Muscle of arm (tissue), 14 donors: Measurements from ENCODE around the gene KDM1A. TPM values are rescaled to one million over a fixed set of nuclear protein-coding genes. Genes with fewer than 3 reads are reported as not detected.
"Not testable (repeated sequence)": the region's sequence is repeated elsewhere in the genome, so short reads cannot be mapped to it uniquely, and the experiment has no call there.

ENCODE experiments used
- DNase-seq: peaks from one replicate; pipeline ENCODE4 v3.0.0-alpha.2; 2013
- long read RNA-seq, 11 donors: transcript quantifications; one replicate each; lab custom pipeline, GENCODE V29; 2026
- polyA plus RNA-seq, 12 donors: library from polyadenylated mRNA; unstranded; fragments of 120-200 nt; gene quantifications; one replicate each; pipeline ENCODE4 v1.2.1, GENCODE V29; 2013; ENCODE audit not compliant: insufficient read length in 12 of 12

KDM1A gene
- polyA plus RNA-seq, result 10 to 100 TPM in 11 of 12 donors, not detected in 1; 64.1 to 95.9 (median 71.8) TPM
- long read RNA-seq, donor 1, transcript KDM1A-206 (1 exons, 2,810 nt), result major isoform, 31 of 85 reads
- long read RNA-seq, donor 1, partial matches to known transcripts, result 49 of 85 reads
- long read RNA-seq, donor 1, other reads (novel, unspliced or antisense), result 0 of 85 reads
- long read RNA-seq, donor 2, transcript KDM1A-206 (1 exons, 2,810 nt), result major isoform, 12 of 39 reads
- long read RNA-seq, donor 2, transcript KDM1A-201 (19 exons, 3,033 nt), result minor isoform, 11 of 39 reads
- long read RNA-seq, donor 2, partial matches to known transcripts, result 5 of 39 reads
- long read RNA-seq, donor 2, other reads (novel, unspliced or antisense), result 9 of 39 reads
- long read RNA-seq, donor 3, transcript KDM1A-206 (1 exons, 2,810 nt), result major isoform, 9 of 19 reads
- long read RNA-seq, donor 3, partial matches to known transcripts, result 8 of 19 reads
- long read RNA-seq, donor 3, other reads (novel, unspliced or antisense), result 0 of 19 reads
- long read RNA-seq, donor 4, transcript KDM1A-206 (1 exons, 2,810 nt), result major isoform, 6 of 9 reads
- long read RNA-seq, donor 4, partial matches to known transcripts, result 0 of 9 reads
- long read RNA-seq, donor 4, other reads (novel, unspliced or antisense), result 0 of 9 reads
- long read RNA-seq, donor 5, transcript KDM1A-206 (1 exons, 2,810 nt), result major isoform, 18 of 82 reads
- long read RNA-seq, donor 5, transcript KDM1A-201 (19 exons, 3,033 nt), result minor isoform, 13 of 82 reads
- long read RNA-seq, donor 5, partial matches to known transcripts, result 37 of 82 reads
- long read RNA-seq, donor 5, other reads (novel, unspliced or antisense), result 14 of 82 reads
- long read RNA-seq, donor 6, transcript KDM1A-206 (1 exons, 2,810 nt), result major isoform, 7 of 15 reads
- long read RNA-seq, donor 6, partial matches to known transcripts, result 5 of 15 reads
- long read RNA-seq, donor 6, other reads (novel, unspliced or antisense), result 0 of 15 reads
- long read RNA-seq, donor 7, partial matches to known transcripts, result 5 of 10 reads
- long read RNA-seq, donor 7, other reads (novel, unspliced or antisense), result 0 of 10 reads
- long read RNA-seq, donor 8, transcript KDM1A-201 (19 exons, 3,033 nt), result major isoform, 11 of 61 reads
- long read RNA-seq, donor 8, transcript KDM1A-206 (1 exons, 2,810 nt), result major isoform, 11 of 61 reads
- long read RNA-seq, donor 8, partial matches to known transcripts, result 32 of 61 reads
- long read RNA-seq, donor 8, other reads (novel, unspliced or antisense), result 7 of 61 reads
- long read RNA-seq, donor 9, transcript KDM1A-206 (1 exons, 2,810 nt), result major isoform, 6 of 14 reads
- long read RNA-seq, donor 9, partial matches to known transcripts, result 6 of 14 reads
- long read RNA-seq, donor 9, other reads (novel, unspliced or antisense), result 0 of 14 reads
- long read RNA-seq, donor 10, transcript KDM1A-206 (1 exons, 2,810 nt), result major isoform, 12 of 45 reads
- long read RNA-seq, donor 10, partial matches to known transcripts, result 30 of 45 reads
- long read RNA-seq, donor 10, other reads (novel, unspliced or antisense), result 0 of 45 reads
- long read RNA-seq, donor 11, transcript KDM1A-206 (1 exons, 2,810 nt), result major isoform, 12 of 32 reads
- long read RNA-seq, donor 11, transcript KDM1A-201 (19 exons, 3,033 nt), result minor isoform, 5 of 32 reads
- long read RNA-seq, donor 11, partial matches to known transcripts, result 15 of 32 reads
- long read RNA-seq, donor 11, other reads (novel, unspliced or antisense), result 0 of 32 reads

DNA sequence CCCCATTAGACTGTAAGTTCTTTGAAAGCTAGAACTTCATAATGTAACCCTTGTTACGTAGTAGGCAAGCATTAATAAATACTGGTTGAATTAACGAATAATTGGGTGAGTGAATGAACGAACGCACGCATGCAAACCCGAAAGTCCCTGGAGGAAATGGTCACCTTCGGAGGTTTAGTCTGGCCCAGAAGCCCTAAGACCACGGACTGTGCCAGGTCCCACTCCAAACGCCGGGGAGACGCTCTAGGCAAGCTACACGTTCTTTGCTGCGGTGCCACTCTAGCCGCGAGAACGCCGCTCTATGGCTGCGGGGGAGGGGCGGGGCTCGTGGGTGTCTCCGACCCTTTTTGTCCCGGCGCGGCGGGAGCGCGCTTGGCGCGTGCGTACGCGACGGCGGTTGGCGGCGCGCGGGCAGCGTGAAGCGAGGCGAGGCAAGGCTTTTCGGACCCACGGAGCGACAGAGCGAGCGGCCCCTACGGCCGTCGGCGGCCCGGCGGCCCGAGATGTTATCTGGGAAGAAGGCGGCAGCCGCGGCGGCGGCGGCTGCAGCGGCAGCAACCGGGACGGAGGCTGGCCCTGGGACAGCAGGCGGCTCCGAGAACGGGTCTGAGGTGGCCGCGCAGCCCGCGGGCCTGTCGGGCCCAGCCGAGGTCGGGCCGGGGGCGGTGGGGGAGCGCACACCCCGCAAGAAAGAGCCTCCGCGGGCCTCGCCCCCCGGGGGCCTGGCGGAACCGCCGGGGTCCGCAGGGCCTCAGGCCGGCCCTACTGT is at the start of gene KDM1A:
Gene KDM1A (plus strand): TSS at position 375 of the 769 bp plus-strand sequence. CDS start 129 bp downstream, at position 504.
- peak; percentile 96 for DNase-seq

DNA sequence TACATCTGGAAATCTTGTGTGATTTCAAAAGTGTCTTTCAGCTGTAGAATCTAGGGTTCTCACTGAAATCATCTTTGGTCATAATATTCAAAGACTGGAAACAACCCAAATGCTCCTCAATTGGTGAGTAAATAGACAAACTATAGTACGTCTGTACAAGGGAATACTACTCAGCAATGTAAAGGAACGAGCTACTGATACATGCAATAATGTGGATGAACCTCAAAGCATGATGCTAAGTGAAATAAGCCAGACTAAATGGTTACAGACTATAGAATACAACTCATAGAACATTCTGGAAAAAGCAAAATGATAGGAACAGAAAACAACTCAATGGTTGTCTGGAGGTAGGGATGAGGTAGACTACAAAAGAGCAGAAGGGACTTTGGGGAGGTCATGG is 49.2 kb upstream of the KDM1A start:
- no peak for DNase-seq

DNA sequence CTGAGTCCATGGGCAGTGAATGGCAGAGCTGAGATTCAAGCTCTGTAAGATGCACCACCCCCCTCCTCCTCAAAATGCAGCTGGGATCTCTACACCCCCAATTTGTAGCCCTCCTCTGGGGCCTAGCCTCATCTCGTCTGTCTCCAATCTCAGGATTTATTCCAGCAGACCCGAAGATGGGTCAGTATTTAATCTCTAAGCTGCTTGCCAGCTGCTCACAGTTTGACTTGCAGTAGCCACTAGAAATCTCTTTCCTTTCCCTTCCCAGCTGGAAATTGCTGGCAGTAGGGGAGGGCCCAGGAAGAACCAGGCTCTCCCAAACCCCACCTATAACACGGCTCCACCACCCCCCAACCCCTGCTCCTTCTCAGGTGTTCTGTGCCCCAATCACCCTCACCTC is 48.1 kb upstream of the KDM1A start:
- DNase-seq, result no peak

DNA sequence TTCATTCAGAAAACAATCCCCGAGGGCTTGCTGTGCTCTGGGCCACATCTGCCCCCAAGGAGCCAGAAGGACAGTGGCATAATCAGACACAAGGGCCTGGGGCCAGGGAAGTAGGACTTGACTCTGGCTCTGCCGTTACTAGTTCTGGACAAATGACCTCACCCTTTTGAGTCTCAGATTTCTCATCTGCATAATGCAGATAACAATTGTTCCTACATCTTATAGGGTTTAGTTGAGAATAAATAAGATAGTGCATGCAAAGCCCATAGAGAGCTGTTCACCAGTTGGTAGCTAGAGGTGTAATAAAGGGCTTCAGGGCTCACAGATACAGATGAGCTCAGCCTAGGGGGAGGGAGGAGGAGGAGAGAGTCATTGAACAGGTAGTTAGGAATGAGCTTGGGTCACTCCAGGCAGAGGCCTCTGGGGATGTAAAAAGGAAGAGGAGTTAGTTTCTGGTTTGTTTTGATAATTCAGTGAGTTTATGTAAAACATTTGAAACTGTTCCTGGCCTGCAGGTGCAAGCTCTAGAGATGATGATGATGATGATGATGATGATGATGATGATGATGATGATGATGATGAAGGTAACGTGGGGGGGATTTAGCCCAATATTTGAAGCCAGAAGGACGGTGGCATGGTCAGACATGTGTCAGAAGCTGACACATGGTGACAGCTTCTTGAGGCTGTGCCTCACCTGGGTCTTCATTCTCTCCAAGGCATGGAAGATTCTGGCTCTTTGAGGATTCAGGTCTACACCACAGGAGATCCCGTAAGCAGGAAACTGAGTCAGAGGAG is 47.5 kb upstream of the KDM1A start:
- DNase-seq, result no peak

DNA sequence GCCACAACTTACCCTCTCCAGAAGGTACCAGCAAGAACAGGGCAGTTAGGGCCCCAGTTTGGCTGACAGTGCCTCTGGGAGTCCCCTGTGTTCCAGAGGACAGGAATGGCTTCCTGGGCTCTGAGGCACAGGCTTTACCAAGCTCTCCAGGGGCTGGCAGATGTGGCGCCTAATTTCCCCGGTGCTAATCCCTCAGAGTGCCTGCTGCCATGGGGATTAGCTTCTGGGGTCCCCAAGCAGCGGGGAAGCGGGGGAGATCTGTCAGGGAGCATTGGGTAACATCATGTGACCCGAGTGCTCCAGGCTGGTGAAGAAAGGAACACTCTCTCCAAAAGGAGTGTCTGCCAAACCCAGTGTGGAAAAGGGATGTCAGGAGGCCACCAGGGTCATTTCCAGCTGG is 46.5 kb upstream of the KDM1A start, which contains the start of gene LACTBL1:
Gene LACTBL1 (minus strand): TSS at position 107 of the 400 bp plus-strand sequence. CDS start 550 bp downstream, outside the sequence.
- DNase-seq, result no peak

DNA sequence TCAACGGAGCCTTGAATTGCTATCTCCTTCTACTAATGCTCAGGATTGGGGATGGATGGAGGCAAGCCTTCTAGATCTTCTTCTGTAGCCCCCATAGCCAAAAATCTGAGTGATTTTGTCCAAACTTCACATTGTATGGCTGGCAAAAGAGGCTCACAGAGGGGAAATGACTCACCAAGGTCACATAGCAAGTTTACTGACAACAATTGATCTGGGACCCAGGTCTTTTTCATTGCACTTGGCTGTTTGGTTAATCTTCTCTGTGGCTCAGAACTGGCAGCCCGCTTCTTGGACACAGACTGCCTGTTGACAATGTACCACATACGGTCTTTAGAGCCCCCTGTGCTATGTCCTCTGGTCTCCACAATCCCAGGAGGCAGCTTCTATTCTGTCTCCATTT is 43.6 kb upstream of the KDM1A start:
- DNase-seq, result no peak

DNA sequence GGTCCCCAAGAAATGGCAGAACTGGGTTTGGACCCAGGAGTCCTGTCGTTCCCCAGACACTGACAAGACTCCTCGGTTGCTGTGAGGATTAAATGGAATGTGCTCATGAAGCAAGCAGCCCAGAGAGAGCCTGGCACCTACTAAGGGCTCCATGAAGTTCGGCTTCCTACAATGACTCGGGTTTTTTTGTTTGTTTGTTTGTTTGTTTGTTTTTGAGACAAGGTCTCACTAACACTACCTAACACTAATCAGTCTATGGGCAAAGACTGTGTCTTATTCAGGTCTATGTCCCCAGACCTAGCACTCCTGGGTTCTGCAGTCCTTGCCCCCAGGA is 43.2 kb upstream of the KDM1A start:
- no peak for DNase-seq

DNA sequence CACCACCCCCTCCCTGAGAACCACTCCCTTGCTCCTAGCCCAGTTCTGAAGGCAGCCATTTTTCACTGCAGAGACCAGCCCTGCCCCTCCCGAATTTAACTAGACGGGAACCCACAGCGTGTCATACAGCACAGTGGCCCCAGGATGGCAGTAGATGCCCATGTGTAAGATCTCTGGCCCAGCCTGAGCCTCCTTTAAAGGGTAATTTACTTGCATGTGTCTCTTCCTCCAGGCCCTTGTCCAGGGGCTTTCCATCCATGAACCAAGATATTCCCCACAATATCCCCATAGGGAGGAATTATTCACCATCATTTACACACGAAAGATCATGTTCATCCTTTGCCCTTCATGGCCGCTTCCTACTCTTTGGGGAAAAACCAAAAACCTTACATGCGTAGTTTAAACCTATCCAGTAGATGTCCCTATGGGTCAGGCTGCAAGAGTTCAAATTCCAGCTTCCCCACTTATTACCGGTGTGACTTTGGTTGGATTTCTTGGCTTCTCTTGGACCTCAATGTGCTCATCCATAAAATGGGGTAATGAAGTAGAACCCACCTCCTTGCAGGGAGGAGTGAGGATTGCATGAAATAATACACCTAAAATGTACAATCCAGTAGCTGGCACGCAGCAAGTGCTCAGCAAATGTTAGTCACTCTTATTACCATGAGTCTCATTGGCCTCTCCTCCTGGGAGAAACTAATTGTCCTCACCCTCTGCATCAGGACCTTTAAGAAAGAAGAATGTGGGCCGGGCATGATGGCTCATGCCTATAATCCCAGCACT is 42.6 kb upstream of the KDM1A start:
- peak; percentile 38 for DNase-seq

DNA sequence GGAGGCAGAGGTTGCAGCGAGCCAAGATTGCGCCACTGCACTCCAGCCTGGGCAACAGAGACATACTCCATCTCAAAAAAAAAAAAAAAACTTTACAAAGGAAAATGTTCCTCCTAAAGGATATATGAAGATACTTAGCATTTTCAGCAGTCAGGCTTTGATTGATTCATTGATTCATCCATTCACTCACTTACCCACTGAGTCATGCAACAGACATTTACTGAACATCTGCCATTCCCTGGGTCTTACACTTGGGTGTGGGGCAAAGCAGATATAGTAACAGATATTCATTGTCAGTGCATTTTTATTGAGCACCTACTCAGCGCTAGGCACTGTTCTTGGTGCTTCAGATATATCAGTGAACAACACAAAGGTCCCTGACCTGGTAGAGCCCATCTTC is 41.0 kb upstream of the KDM1A start:
- no peak for DNase-seq

DNA sequence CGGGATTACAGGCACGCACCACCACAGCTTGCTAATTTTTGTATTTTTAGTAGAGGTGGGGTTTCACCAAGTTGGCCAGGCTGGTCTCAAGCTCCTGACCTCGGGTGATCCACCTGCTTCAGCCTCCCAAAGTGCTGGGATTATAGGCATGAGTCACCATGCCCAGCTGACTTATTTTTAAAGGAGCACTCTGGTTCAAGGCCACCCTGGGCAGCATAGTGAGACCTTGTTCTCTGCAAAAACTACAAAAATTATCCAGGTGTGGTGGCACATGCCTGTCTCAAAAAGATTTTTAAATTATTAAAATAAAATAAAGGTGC is 38.8 kb upstream of the KDM1A start:
- DNase-seq, result not testable (repeated sequence)

DNA sequence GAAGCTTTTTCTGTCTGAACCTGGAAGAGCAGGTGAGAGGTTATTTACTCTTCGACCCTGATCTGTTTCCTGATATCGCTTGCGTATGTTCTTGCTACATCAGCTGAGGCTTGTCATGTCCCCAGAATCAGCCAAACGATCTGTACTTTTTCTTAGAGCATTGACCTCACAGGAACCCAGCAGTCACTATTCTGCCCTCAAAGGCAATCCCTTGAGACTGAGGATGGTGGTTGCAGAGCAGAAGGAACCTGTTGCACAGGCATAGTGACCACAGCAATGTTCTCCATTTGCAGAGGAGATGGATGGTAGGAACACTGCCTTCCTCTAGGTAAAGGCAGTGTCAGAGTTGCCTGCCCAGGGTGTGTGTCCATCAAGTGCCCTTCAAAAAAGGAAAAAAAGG is 35.3 kb upstream of the KDM1A start:
- DNase-seq, result no peak

DNA sequence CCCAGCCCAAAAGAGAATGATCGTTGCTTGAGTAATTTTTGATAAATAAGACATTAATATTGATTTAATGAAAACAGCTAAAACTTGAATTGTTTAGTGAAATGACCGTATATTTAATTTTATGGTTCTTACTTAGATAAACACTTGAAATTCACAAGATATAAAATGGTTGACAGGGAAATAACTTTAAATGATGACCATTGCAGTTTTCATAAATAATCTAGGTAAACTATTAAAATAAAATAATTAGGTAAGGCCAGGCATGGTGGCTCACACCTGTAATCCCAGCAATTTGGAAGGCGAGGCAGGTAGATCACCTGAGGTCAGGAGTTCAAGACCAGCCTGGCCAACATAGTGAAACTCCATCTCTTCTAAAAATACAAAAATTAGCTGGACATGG is 26.9 kb upstream of the KDM1A start:
- DNase-seq, result not testable (repeated sequence)

DNA sequence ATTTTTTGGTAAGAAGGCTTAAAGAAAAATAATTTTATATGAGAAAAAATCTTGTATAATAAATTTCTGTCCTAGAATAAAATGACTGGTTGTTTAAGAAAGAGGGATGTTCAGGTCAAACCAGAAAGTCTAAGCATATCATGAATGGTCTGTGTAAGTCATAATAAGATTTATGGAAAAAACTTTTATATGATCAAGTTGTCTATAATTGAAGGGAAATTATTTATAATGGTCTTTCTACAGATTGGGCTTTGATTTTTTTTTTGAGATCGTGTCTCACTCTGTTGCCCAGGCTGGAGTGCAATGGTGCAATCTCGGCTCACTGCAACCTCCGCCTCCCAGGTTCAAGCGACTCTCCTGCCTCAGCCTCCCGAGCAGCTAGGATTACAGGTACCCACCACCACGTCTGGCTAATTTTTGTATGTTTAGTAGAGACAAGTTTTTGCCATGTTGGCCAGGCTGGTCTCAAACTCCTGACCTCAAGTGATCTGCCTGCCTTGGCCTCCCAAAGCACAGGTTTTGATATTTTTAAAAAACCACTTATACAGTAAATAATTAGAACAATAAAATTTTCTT is 26.0 kb upstream of the KDM1A start:
- not testable (repeated sequence) for DNase-seq

DNA sequence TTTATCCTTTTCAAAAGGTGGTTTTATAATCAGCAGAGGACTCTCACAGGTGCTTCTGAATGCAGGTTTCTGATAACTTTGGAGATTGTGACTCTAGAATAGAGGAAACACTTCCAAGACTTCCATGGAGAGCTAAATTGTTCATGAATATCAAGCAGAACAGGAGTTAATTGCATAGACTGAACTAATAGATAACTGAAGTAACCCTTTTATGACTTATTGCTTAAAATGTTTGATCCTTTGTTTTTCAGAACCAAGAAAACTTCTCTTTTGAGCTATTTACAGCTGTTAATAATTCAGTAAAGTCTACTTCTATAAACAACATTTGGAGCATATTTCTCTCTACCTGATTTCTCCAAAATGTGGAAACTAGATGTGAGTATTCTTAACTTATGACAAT is 23.5 kb upstream of the KDM1A start:
- no peak for DNase-seq

DNA sequence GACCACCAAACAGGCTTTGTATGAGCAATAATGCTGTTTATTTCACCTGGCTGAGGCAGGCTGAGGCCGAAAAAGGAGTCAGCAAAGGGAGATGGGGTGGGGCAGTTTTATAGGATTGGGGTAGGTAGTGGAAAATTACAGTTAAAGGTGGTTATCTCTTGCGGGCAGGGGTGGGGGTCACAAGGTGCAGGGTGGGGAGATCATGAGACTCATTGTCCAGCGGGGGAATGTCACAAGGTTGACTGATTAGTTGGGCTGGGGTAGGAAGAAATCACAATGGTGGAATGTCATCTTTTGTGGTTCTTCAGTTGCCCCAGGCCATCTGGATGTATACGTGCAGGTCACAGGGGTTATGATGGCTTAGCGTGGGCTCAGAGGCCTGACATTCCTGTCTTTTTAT is 21.7 kb upstream of the KDM1A start:
- not testable (repeated sequence) for DNase-seq

DNA sequence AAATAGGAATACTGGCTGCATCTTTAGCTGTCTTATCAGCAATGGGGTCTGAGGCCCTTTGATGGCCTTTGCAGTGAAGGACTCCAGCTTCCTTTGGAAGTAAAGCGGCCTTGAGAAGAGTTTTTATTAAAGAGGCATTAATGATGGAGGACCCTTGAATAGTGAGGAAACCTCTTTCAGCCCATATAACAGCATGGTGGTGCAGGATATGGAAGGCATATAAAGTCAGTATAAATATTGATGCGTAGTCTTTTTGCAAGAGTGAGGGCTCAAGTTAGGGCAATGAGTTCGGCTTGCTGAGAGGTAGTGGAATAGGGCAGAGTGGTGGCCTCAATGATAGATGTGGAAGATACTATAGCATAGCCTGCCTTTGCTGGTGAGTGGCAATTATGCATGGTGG is 19.1 kb upstream of the KDM1A start:
- not testable (repeated sequence) for DNase-seq

DNA sequence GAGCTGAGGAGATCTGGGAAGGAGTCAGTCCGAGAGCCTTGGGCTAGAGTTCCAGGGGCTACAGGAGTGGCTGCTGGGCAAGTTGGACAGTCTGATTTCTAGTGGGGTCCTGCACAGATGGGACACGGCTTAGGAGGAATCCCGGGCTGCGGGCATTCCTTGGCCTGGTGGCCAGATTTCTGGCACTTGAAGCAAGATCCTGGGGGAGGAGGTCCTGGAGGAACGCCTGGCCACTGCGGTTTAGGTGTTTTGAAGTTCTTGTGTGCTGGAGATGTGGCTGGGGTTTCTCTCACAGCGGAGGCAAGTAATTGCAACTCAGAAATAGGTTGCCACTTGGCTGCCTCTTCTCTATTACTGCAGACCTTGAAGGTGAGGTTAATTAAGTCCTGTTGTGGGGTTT is 17.1 kb upstream of the KDM1A start:
- not testable (repeated sequence) for DNase-seq

DNA sequence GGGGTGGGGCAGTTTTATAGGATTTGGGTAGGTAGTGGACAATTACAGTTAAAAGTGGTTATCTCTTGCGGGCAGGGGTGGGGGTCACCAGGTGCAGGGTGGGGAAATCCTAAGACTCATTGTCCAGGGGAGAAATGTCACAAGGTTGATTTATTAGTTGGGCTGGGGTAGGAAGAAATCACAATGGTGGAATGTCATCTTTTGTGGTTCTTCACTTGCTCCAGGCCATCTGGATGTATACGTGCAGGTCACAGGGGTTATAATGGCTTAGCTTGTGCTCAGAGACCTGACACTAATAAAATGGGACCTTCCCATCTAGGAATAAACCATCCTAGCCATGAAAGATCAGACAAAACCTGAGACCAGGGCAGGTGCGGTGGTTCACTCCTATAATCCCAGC is 15.2 kb upstream of the KDM1A start:
- no peak for DNase-seq
